ENCODE results near the gene TMX3.

DNA sequence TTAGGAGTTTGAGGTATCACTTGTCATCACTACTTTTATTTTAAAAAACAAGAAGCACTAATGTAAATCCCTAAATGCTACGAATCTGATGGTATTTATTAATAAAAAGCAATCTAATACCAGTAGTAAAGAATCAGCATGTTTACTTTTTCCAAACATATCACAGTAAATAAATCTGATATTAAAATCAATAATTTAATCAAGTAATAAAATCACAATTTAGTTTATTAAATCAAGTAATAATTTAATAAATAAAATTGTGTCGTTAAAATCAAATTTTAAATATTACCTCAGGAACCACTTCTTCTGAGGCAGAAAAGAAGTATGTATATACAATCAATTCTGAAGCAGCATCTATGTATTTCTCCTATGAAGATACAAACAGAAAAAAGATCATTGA, 18.0 kb downstream of the TMX3 start:
- TF ChIP-seq TAF1 (IDR thresholded peaks at IDR 0.05; ENCODE audit: borderline replicate concordance, low read depth, low read length) (no peak), POLR2A (IDR thresholded peaks at IDR 0.05; ENCODE audit: low read depth, low read length) (no peak)

Measured in GM12892 (cell line).